ENCODE measurements around the gene NMUR1. TPM values are rescaled to one million over a fixed set of nuclear protein-coding genes. Genes with fewer than 3 reads are reported as not detected.

Gene NMUR1
- total RNA-seq, 2 donors from 2014 or later, result 2.3 to 6.3 TPM

GRCh38 chr2:231539991-231540390 is 9.7 kb upstream of the NMUR1 start:
- DNase-seq (no peak), ATAC-seq (no peak)
- no peaks in the 10 kb centered on the region for H3K27me3 ChIP-seq
- no peaks in the 10 kb centered on the region for H3K9me3 ChIP-seq
- H3K36me3 ChIP-seq (replicated peaks in 1 of 2; ENCODE audit: insufficient read depth in 1 of 2, low read depth in 2 of 2), result no peaks in the 10 kb centered on the region
- intact Hi-C loops (cut with DNase I), result no loop called here
- no peaks in the 10 kb centered on the region for H3K4me1 ChIP-seq
- TF ChIP-seq CTCF (IDR thresholded peaks at IDR 0.05) (no peak), POLR2A (IDR thresholded peaks at IDR 0.05) (no peak)
- no peak overlapping the region for H3K4me3 ChIP-seq
- WGBS, 2 donors, result 86 to 87% methylated on average over 4 of the region's 4 CpGs
- no peak overlapping the region for H3K27ac ChIP-seq

GRCh38 chr2:231535961-231536360 is 5.7 kb upstream of the NMUR1 start:
- DNase-seq, result no peak
- H3K27me3 ChIP-seq, result no peaks in the 10 kb centered on the region
- TF ChIP-seq CTCF (IDR thresholded peaks at IDR 0.05) (no peak), POLR2A (IDR thresholded peaks at IDR 0.05) (no peak)
- 77 to 100% methylated on average over 1 to 6 of the region's 6 CpGs for WGBS, 2 donors
- intact Hi-C loops (cut with DNase I), result no loop called here
- H3K27ac ChIP-seq, result no peak overlapping the region
- ATAC-seq, result no peak
- H3K4me1 ChIP-seq, result no peaks in the 10 kb centered on the region
- H3K4me3 ChIP-seq, result no peak overlapping the region
- H3K9me3 ChIP-seq, result no peaks in the 10 kb centered on the region
- H3K36me3 ChIP-seq (replicated peaks in 1 of 2; ENCODE audit: insufficient read depth in 1 of 2, low read depth in 2 of 2), result no peaks in the 10 kb centered on the region

- H3K4me3 ChIP-seq, result no peak overlapping the region
- no peak for ATAC-seq
- intact Hi-C loops (cut with DNase I), result no loop called here
- H3K27ac ChIP-seq, result no peak overlapping the region
- DNase-seq, result no peak
- 100% methylated on average over 1 to 4 of the region's 7 CpGs for WGBS, 2 donors
- H3K36me3 ChIP-seq (replicated peaks in 1 of 2; ENCODE audit: insufficient read depth in 1 of 2, low read depth in 2 of 2), result no peaks in the 10 kb centered on the region
- peaks cover 18% of the 10 kb centered on the region for H3K4me1 ChIP-seq
- no peaks in the 10 kb centered on the region for H3K9me3 ChIP-seq
- H3K27me3 ChIP-seq, result no peaks in the 10 kb centered on the region
- TF ChIP-seq POLR2A (IDR thresholded peaks at IDR 0.05) (no peak), CTCF (IDR thresholded peaks at IDR 0.05) (no peak)
Observed at GRCh38 chr2:231533777-231534125, 3.5 kb upstream of the NMUR1 start.

GRCh38 chr2:231533086-231533776 is 3.0 kb upstream of the NMUR1 start:
- TF ChIP-seq POLR2A (IDR thresholded peaks at IDR 0.05) (no peak), CTCF (IDR thresholded peaks at IDR 0.05) (no peak)
- 62 to 76% methylated on average over 7 to 8 of the region's 8 CpGs for WGBS, 2 donors
- intact Hi-C loops (cut with DNase I), result no loop called here
- Histone ChIP-seq H3K27ac (no peak overlapping the region), H3K4me3 (no peak overlapping the region), H3K27me3 (no peaks in the 10 kb centered on the region), H3K4me1 (peaks cover 23% of the 10 kb centered on the region), H3K36me3 (replicated peaks in 1 of 2; ENCODE audit: insufficient read depth in 1 of 2, low read depth in 2 of 2) (no peaks in the 10 kb centered on the region), H3K9me3 (no peaks in the 10 kb centered on the region)
- no peak for ATAC-seq
- DNase-seq, result no peak

- H3K36me3 ChIP-seq (replicated peaks in 1 of 2; ENCODE audit: insufficient read depth in 1 of 2, low read depth in 2 of 2), result no peaks in the 10 kb centered on the region
- intact Hi-C loops (cut with DNase I), result no loop called here
- no peaks in the 10 kb centered on the region for H3K27me3 ChIP-seq
- no peak for TF ChIP-seq CTCF (IDR thresholded peaks at IDR 0.05)
- TF ChIP-seq POLR2A (IDR thresholded peaks at IDR 0.05), result no peak
- ATAC-seq (no peak), DNase-seq (no peak)
- H3K4me3 ChIP-seq, result no peak overlapping the region
- 82% methylated on average over 4 of the region's 4 CpGs; no CpG with 5 or more reads in 1 of the 2 donors for WGBS, 2 donors
- peaks cover 26% of the 10 kb centered on the region for H3K4me1 ChIP-seq
- no peak overlapping the region for H3K27ac ChIP-seq
- H3K9me3 ChIP-seq, result no peaks in the 10 kb centered on the region
Observed at GRCh38 chr2:231532756-231533035, 2.5 kb upstream of the NMUR1 start.

Measured in body of pancreas (tissue), 4 donors.